Astrocyte (in vitro differentiated cells and primary cell): Measurements from ENCODE around the gene LRRC47. TPM values are rescaled to one million over a fixed set of nuclear protein-coding genes. Genes with fewer than 3 reads are reported as not detected.

ENCODE experiments used
- DNase-seq: peaks from one replicate; pipeline ENCODE4 v3.0.0-alpha.2; 2010; ENCODE audit warnings: low read depth
- FAIRE-seq: peaks from 2 replicates; lab custom pipeline; 2011; peaks lifted over from hg19 to GRCh38; lab: Jason Lieb, UNC
- H2AFZ ChIP-seq: 2 replicates; pipeline ENCODE4 v1.6.0; 2012; ENCODE audit warnings: low read depth, low read length, inconsistent platforms
- H3K27ac ChIP-seq: 2 replicates; pipeline ENCODE4 v1.5.1; 2011; ENCODE audit warnings: low read depth, low read length, inconsistent platforms
- H3K27me3 ChIP-seq: 2 replicates; pipeline ENCODE4 v1.6.0; 2011; ENCODE audit warnings: low read length, inconsistent platforms; ENCODE audit not compliant: insufficient read depth
- H3K36me3 ChIP-seq: 2 replicates; pipeline ENCODE4 v1.5.1; 2011; ENCODE audit warnings: low read length, inconsistent platforms; ENCODE audit not compliant: insufficient read depth
- H3K4me1 ChIP-seq: 2 replicates; pipeline ENCODE4 v1.5.1; 2011; ENCODE audit warnings: low read length, inconsistent platforms; ENCODE audit not compliant: insufficient read depth
- H3K4me2 ChIP-seq: 2 replicates; pipeline ENCODE4 v1.6.0; 2012; ENCODE audit warnings: low read length, inconsistent platforms
- H3K4me3 ChIP-seq: 2 replicates; pipeline ENCODE4 v1.5.1; 2011; ENCODE audit warnings: low read depth, mild to moderate bottlenecking, low read length, inconsistent platforms; ENCODE audit not compliant: insufficient read depth
- H3K79me2 ChIP-seq: 2 replicates; pipeline ENCODE4 v1.6.0; 2012; ENCODE audit warnings: mild to moderate bottlenecking, low read length, inconsistent platforms; ENCODE audit not compliant: insufficient read depth
- H3K9ac ChIP-seq: 2 replicates; pipeline ENCODE4 v1.6.0; 2012; ENCODE audit warnings: mild to moderate bottlenecking, low read length, inconsistent platforms
- H3K9me3 ChIP-seq: 2 replicates; pipeline ENCODE4 v1.5.1; 2012; ENCODE audit warnings: low read depth, mild to moderate bottlenecking, low read length, inconsistent platforms; ENCODE audit not compliant: insufficient read depth
- H4K20me1 ChIP-seq: 2 replicates; pipeline ENCODE4 v1.6.0; 2012; ENCODE audit warnings: low read length, inconsistent platforms; ENCODE audit not compliant: insufficient read depth
- H3K27ac Mint-ChIP-seq: one replicate; pipeline ENCODE4 v1.8.0; 2021; ENCODE audit warnings: mild to moderate bottlenecking, mixed read lengths; ENCODE audit not compliant: unreplicated experiment
- H3K27me3 Mint-ChIP-seq: one replicate; pipeline ENCODE4 v1.8.0; 2021; ENCODE audit warnings: low read depth, mixed read lengths; ENCODE audit not compliant: unreplicated experiment
- H3K36me3 Mint-ChIP-seq: one replicate; pipeline ENCODE4 v1.8.0; 2021; ENCODE audit warnings: low read depth, mixed read lengths; ENCODE audit not compliant: unreplicated experiment
- H3K4me1 Mint-ChIP-seq: one replicate; pipeline ENCODE4 v1.8.0; 2021; ENCODE audit warnings: low read depth, mixed read lengths; ENCODE audit not compliant: unreplicated experiment
- H3K4me3 Mint-ChIP-seq: one replicate; pipeline ENCODE4 v1.8.0; 2021; ENCODE audit warnings: mild to moderate bottlenecking, moderate library complexity, mixed read lengths; ENCODE audit not compliant: unreplicated experiment
- H3K9me3 Mint-ChIP-seq: one replicate; pipeline ENCODE4 v1.8.0; 2021; ENCODE audit warnings: mild to moderate bottlenecking, mixed read lengths; ENCODE audit not compliant: unreplicated experiment
- EZH2 ChIP-seq: IDR thresholded peaks from 2 replicates; pipeline ENCODE4 v1.6.1; 2012; ENCODE audit warnings: mild to moderate bottlenecking, low read length, inconsistent platforms; ENCODE audit not compliant: insufficient read depth
- total RNA-seq: library from RNA; stranded (reverse); gene quantifications from 2 replicates; pipeline ENCODE4 v1.2.1, GENCODE V29; 2021
- TF ChIP-seq, protein P1 (sequence below): IDR thresholded peaks from 2 replicates; pipeline ENCODE4 v1.5.1; 2011; ENCODE audit warnings: low read depth, mild to moderate bottlenecking, inconsistent platforms, low read length, moderate library complexity; ENCODE audit not compliant: insufficient read depth

Gene LRRC47
- total RNA-seq, 1 donor from 2014 or later, result 51.5 TPM

DNA sequence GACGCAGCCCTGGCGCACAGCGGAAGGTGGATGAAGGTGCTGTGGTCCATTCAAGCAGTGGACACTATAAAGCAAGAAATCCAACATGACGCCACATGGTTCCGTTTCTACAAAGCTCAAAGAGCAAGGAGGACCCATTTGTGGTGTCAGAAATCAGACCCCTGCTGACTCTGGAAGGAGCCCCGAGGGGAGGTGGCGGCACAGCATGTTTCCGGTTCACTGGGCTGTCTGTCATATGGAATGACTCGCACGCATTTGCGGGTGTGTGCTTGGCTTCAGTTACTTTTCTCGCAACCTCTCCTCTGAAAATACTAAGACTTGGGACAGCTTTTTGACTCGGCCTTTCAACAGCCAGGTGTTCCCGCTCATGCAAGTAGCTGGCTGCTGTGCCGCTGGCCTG is 29.1 kb upstream of the LRRC47 start:
- Histone ChIP-seq H3K9ac (no peak overlapping the region), H3K4me2 (no peak overlapping the region), H3K27me3 (no peaks in the 10 kb centered on the region), H4K20me1 (no peaks in the 10 kb centered on the region), H3K79me2 (no peaks in the 10 kb centered on the region), H3K27ac (no peak overlapping the region), H2AFZ (no peak overlapping the region), H3K36me3 (peaks cover 8% of the 10 kb centered on the region), H3K9me3 (no peaks in the 10 kb centered on the region), H3K4me3 (no peak overlapping the region), H3K4me1 (no peaks in the 10 kb centered on the region)
- TF ChIP-seq, protein P1, sequence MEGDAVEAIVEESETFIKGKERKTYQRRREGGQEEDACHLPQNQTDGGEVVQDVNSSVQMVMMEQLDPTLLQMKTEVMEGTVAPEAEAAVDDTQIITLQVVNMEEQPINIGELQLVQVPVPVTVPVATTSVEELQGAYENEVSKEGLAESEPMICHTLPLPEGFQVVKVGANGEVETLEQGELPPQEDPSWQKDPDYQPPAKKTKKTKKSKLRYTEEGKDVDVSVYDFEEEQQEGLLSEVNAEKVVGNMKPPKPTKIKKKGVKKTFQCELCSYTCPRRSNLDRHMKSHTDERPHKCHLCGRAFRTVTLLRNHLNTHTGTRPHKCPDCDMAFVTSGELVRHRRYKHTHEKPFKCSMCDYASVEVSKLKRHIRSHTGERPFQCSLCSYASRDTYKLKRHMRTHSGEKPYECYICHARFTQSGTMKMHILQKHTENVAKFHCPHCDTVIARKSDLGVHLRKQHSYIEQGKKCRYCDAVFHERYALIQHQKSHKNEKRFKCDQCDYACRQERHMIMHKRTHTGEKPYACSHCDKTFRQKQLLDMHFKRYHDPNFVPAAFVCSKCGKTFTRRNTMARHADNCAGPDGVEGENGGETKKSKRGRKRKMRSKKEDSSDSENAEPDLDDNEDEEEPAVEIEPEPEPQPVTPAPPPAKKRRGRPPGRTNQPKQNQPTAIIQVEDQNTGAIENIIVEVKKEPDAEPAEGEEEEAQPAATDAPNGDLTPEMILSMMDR, result no peak
- TF ChIP-seq EZH2, result no peak
- Mint-ChIP-seq H3K9me3 (no peaks in the 10 kb centered on the region), H3K4me1 (no peaks in the 10 kb centered on the region), H3K27ac (no peak overlapping the region), H3K36me3 (peaks cover 20% of the 10 kb centered on the region), H3K4me3 (no peak overlapping the region), H3K27me3 (no peaks in the 10 kb centered on the region)
- FAIRE-seq (no peak), DNase-seq (no peak)

DNA sequence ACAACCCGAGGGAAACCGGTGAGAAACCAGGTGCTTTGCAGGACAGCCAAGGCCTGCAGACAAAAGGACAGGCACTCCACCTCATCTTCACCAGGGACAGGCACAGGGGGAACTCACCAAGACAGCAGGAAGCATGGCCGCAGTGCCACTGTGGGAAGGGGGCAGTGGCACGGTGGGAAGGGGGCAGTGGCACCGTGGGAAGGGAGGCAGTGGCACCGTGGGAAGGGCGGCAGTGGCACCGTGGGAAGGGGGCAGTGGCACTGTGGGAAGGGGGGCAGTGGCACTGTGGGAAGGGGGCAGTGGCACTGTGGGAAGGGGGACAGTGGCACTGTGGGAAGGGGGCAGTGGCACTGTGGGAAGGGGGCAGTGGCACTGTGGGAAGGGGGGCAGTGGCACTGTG is 28.4 kb upstream of the LRRC47 start:
- DNase-seq, result no peak
- H3K9me3 Mint-ChIP-seq, result no peaks in the 10 kb centered on the region
- Histone ChIP-seq H3K9me3 (no peaks in the 10 kb centered on the region), H3K9ac (no peak overlapping the region), H3K4me3 (no peak overlapping the region), H3K27me3 (no peaks in the 10 kb centered on the region), H3K4me2 (no peak overlapping the region), H4K20me1 (no peaks in the 10 kb centered on the region), H3K79me2 (no peaks in the 10 kb centered on the region), H2AFZ (no peak overlapping the region), H3K27ac (no peak overlapping the region), H3K4me1 (no peaks in the 10 kb centered on the region), H3K36me3 (peaks cover 8% of the 10 kb centered on the region)
- H3K4me1 Mint-ChIP-seq, result no peaks in the 10 kb centered on the region
- H3K4me3 Mint-ChIP-seq, result no peak overlapping the region
- H3K27me3 Mint-ChIP-seq, result no peaks in the 10 kb centered on the region
- FAIRE-seq, result no peak
- no peak for TF ChIP-seq EZH2
- TF ChIP-seq, protein P1, result no peak
- H3K36me3 Mint-ChIP-seq, result peaks cover 24% of the 10 kb centered on the region
- H3K27ac Mint-ChIP-seq, result no peak overlapping the region

DNA sequence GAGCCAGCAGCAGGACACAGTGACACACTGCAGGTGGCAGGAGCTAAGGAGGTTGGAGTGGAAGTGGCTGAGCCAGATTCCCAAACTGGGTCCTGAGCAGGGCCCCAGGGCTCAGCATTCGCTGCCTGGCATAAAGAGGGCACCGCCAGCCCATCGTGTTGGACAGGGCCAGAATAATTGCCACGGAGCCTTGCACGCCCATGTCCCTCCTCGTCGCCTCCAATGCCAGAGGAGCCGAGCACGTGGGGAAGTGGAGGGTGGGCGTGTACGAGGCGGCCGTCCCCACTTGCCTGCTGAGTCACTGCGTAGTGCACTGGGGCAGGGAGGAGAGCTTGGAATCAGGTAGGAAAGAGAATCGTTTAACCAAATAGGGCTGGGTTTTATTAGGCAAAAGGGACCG is 26.1 kb upstream of the LRRC47 start:
- Histone ChIP-seq H3K79me2 (no peaks in the 10 kb centered on the region), H3K9ac (no peak overlapping the region), H3K27ac (no peak overlapping the region), H4K20me1 (no peaks in the 10 kb centered on the region), H2AFZ (no peak overlapping the region), H3K4me1 (no peaks in the 10 kb centered on the region), H3K9me3 (no peaks in the 10 kb centered on the region), H3K4me3 (no peak overlapping the region), H3K27me3 (no peaks in the 10 kb centered on the region), H3K4me2 (no peak overlapping the region), H3K36me3 (peaks cover 8% of the 10 kb centered on the region)
- Mint-ChIP-seq H3K4me1 (no peaks in the 10 kb centered on the region), H3K36me3 (peaks cover 26% of the 10 kb centered on the region), H3K27me3 (no peaks in the 10 kb centered on the region), H3K9me3 (no peaks in the 10 kb centered on the region), H3K27ac (no peak overlapping the region), H3K4me3 (no peak overlapping the region)
- FAIRE-seq (no peak), DNase-seq (no peak)
- TF ChIP-seq EZH2, result no peak
- TF ChIP-seq, protein P1, result no peak
